Mesothelial cell of epicardium (in vitro differentiated cells): ENCODE data around the gene CD36. TPM values are rescaled to one million over a fixed set of nuclear protein-coding genes. Genes with fewer than 3 reads are reported as not detected.

Experiments used
- DNase-seq, 2 experiments: peaks; one replicate each; pipeline ENCODE4 v3.0.0; 2021; ENCODE audit warnings: low spot score in 2 of 2; ENCODE audit not compliant: unreplicated experiment in 2 of 2
- H3K27ac Mint-ChIP-seq: 2 replicates; pipeline ENCODE4 v1.8.0; 2021; ENCODE audit warnings: mixed read lengths
- H3K27me3 Mint-ChIP-seq: 2 replicates; pipeline ENCODE4 v1.8.0; 2021; ENCODE audit warnings: low read depth, mixed read lengths
- H3K36me3 Mint-ChIP-seq: 2 replicates; pipeline ENCODE4 v1.8.0; 2021; ENCODE audit warnings: mixed read lengths
- H3K4me1 Mint-ChIP-seq: 2 replicates; pipeline ENCODE4 v1.8.0; 2021; ENCODE audit warnings: mixed read lengths
- H3K4me3 Mint-ChIP-seq: 2 replicates; pipeline ENCODE4 v1.8.0; 2021; ENCODE audit warnings: mild to moderate bottlenecking, moderate library complexity, mixed read lengths
- H3K9me3 Mint-ChIP-seq: 2 replicates; pipeline ENCODE4 v1.8.0; 2021; ENCODE audit warnings: mixed read lengths
- CTCF ChIP-seq: fragments of 200-600 bp; sonication (generic); IDR thresholded peaks from one replicate; pipeline ENCODE4 v1.5.0; 2021; ENCODE audit warnings: antibody characterized with exemption; ENCODE audit not compliant: unreplicated experiment
- total RNA-seq: library from RNA; stranded (reverse); gene quantifications from 3 replicates; pipeline ENCODE4 v1.2.1, GENCODE V29; 2021

CD36 gene
- total RNA-seq, 1 donor from 2014 or later: 0.34 TPM

GRCh38 chr7:80632819-80633218 is 5.6 kb upstream of the CD36 start:
- no peak for DNase-seq
- no peak overlapping the region for H3K27ac Mint-ChIP-seq
- TF ChIP-seq CTCF: no peak
- H3K9me3 Mint-ChIP-seq: no peaks in the 10 kb centered on the region
- no peak overlapping the region for H3K4me3 Mint-ChIP-seq
- H3K36me3 Mint-ChIP-seq: no peaks in the 10 kb centered on the region
- H3K27me3 Mint-ChIP-seq: no peaks in the 10 kb centered on the region
- peaks cover 13% of the 10 kb centered on the region for H3K4me1 Mint-ChIP-seq

DNA sequence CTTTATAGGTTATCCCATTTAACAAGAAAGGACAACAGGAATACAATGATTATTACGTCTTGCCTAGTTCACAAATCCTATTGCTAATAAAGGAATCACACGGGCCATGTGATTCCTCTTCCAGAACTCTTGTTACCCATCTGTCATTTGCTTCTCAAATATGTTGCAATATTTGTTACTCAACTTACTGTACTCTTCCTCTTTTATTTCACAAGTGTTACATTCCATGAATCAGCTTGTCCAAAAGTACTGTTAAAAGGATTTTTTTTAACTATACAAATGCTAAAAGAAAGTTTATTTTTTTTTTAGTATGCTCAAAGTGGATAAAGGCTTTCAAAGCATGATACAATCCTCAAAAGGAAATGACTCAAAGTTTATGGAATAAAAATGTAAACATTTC is 3.9 kb upstream of the CD36 start:
- TF ChIP-seq CTCF: no peak
- Mint-ChIP-seq H3K27me3 (no peaks in the 10 kb centered on the region), H3K4me3 (no peak overlapping the region), H3K27ac (no peak overlapping the region), H3K4me1 (peaks cover 13% of the 10 kb centered on the region), H3K9me3 (peaks cover under 1% of the 10 kb centered on the region), H3K36me3 (no peaks in the 10 kb centered on the region)
- no peak for DNase-seq

- no peak for TF ChIP-seq CTCF
- Mint-ChIP-seq H3K4me3 (no peak overlapping the region), H3K9me3 (peaks cover 6% of the 10 kb centered on the region), H3K4me1 (peaks cover 8% of the 10 kb centered on the region), H3K27me3 (no peaks in the 10 kb centered on the region), H3K27ac (no peak overlapping the region), H3K36me3 (no peaks in the 10 kb centered on the region)
- no peak for DNase-seq
These were observed 2.9 kb upstream of the CD36 start for GRCh38 chr7:80635533-80635932.

DNA sequence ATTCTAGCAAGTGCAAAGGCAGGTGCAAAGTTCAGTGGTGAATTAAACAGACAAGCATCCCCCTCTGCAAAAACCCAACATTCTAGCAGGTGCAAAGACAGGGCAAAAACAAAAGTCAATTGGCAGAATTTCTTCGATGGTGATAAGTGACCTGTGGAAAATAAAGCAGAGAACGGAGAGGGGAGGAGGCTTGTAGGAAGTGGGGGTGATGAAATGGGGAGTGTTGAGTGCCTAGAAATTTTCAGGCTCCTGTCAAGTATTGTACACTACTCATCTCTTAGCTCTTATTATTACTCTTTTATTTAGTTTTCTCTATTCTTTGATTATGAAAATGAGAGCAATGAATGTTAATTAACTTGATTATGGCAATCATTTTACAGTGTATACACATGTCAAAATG is 2.4 kb upstream of the CD36 start:
- peaks cover 5% of the 10 kb centered on the region for H3K4me1 Mint-ChIP-seq
- DNase-seq: no peak
- H3K9me3 Mint-ChIP-seq: peaks cover 6% of the 10 kb centered on the region
- no peak for TF ChIP-seq CTCF
- no peaks in the 10 kb centered on the region for H3K27me3 Mint-ChIP-seq
- H3K27ac Mint-ChIP-seq: no peak overlapping the region
- H3K36me3 Mint-ChIP-seq: no peaks in the 10 kb centered on the region
- no peak overlapping the region for H3K4me3 Mint-ChIP-seq

DNA sequence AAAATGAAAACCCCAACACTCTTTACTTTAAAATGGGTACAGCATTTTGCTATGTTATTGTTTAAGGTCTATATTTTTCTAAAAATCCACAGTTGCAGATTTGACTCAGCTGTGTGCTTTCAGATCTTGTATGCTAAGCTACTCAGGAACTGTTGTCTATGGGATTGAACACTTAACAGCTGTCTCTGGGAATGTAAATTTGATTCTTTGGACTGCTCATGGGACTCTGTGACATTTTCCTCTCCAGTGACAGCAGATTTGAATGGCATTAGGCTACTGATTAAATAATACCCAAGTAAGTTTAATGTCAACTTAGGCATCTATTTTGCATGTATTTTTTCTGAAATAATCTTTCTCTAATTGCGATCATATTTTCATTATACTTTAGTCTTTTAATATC is 1.7 kb upstream of the CD36 start:
- H3K9me3 Mint-ChIP-seq: peaks cover 6% of the 10 kb centered on the region
- no peaks in the 10 kb centered on the region for H3K4me1 Mint-ChIP-seq
- no peaks in the 10 kb centered on the region for H3K27me3 Mint-ChIP-seq
- TF ChIP-seq CTCF: no peak
- no peak for DNase-seq
- no peak overlapping the region for H3K27ac Mint-ChIP-seq
- H3K4me3 Mint-ChIP-seq: no peak overlapping the region
- H3K36me3 Mint-ChIP-seq: no peaks in the 10 kb centered on the region

DNA sequence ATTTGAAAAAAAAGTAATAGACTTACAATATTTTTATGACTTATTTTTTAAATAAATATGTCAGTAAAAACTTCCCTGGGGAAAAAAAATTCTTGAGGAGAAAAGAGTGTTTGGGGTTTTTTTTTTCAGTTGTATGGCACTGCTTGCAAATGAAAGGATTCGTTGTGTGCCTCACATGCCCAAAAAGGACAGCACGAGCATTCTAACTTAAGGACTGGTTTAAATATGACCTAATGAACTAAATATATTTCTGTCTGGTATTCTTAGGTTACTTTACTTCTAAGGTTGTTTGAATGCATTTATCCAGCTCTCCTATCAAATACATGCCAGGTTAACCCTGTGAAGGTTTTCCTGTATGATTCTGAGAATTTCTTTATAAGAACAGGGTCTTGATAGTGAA is 988 bp upstream of the CD36 start:
- no peak overlapping the region for H3K27ac Mint-ChIP-seq
- DNase-seq: no peak

More for the DNA sequence above, 988 bp upstream of the CD36 start:
- Mint-ChIP-seq H3K27me3 (no peaks in the 10 kb centered on the region), H3K4me1 (no peaks in the 10 kb centered on the region), H3K9me3 (peaks cover 6% of the 10 kb centered on the region), H3K36me3 (no peaks in the 10 kb centered on the region), H3K4me3 (no peak overlapping the region)
- no peak for TF ChIP-seq CTCF
